Endothelial cell of umbilical vein (primary cell): ENCODE measurements around the gene RBAK.

Experiments
- CTCF ChIP-seq, 2 donors: IDR thresholded peaks; 1 replicate in 1 of 2; 2 replicates in 1 of 2; pipeline ENCODE4 v1.5.1; 2011; ENCODE audit warnings: low read length in 2 of 2, mild to moderate bottlenecking in 2 of 2, moderate library complexity in 2 of 2, control low read depth in 1 of 2, inconsistent platforms in 1 of 2, low read depth in 1 of 2; ENCODE audit not compliant: insufficient read depth in 1 of 2; ENCODE audit errors: extremely low read depth in 1 of 2
- EZH2 ChIP-seq: IDR thresholded peaks from 2 replicates; pipeline ENCODE4 v1.6.1; 2012; ENCODE audit warnings: borderline replicate concordance, low read depth, mild to moderate bottlenecking, moderate library complexity, low read length, inconsistent platforms; ENCODE audit not compliant: severe bottlenecking
- FOS ChIP-seq: IDR thresholded peaks from 2 replicates; pipeline ENCODE4 v1.6.1; 2011; ENCODE audit warnings: mild to moderate bottlenecking, low read length, moderate library complexity, borderline replicate concordance; ENCODE audit not compliant: insufficient read depth
- POLR2A ChIP-seq: IDR thresholded peaks from 2 replicates; pipeline ENCODE4 v1.6.1; 2012; ENCODE audit warnings: low read depth, mild to moderate bottlenecking, control low read depth, low read length
- POLR2AphosphoS5 ChIP-seq: IDR thresholded peaks from 2 replicates; pipeline ENCODE4 v1.6.1; 2012; ENCODE audit warnings: low read depth, mild to moderate bottlenecking, control low read depth, low read length, moderate library complexity; ENCODE audit not compliant: insufficient read depth

GRCh38 chr7:5088906-5089305 is 43.2 kb downstream of the RBAK start:
- no peak for TF ChIP-seq POLR2A
- no peak for TF ChIP-seq CTCF (IDR thresholded peaks at IDR 0.05; ENCODE audit: extremely low read depth in 1 of 2, insufficient read depth in 1 of 2, low read depth in 1 of 2, low read length in 2 of 2)
- no peak for TF ChIP-seq POLR2AphosphoS5
- no peak for TF ChIP-seq EZH2
- no peak for TF ChIP-seq FOS
